IPS-18c (cell line): ENCODE measurements around the gene CHCHD3.

Experiments
- H3K4me3 ChIP-seq: 2 replicates; pipeline ENCODE4 v1.7.0; 2013; ENCODE audit warnings: low read depth, mild to moderate bottlenecking, low read length, moderate library complexity; ENCODE audit not compliant: insufficient read depth
- H3K9me3 ChIP-seq: one replicate; pipeline ENCODE4 v1.6.1; 2013; ENCODE audit warnings: mild to moderate bottlenecking, low read length, moderate library complexity; ENCODE audit not compliant: control insufficient read depth, insufficient read depth

CHCHD3 gene

GRCh38 chr7:132805766-132806165 lies 276.1 kb downstream of the CHCHD3 start:
- Histone ChIP-seq H3K9me3 (no peaks in the 10 kb centered on the region), H3K4me3 (no peak overlapping the region)

- H3K9me3 ChIP-seq, result no peaks in the 10 kb centered on the region
- H3K4me3 ChIP-seq, result no peak overlapping the region
Measured at GRCh38 chr7:132804849-132805485, 276.9 kb downstream of the CHCHD3 start.

- H3K4me3 ChIP-seq, result no peak overlapping the region
- H3K9me3 ChIP-seq, result no peaks in the 10 kb centered on the region
Measured at GRCh38 chr7:132800522-132800921, 281.4 kb downstream of the CHCHD3 start.

DNA sequence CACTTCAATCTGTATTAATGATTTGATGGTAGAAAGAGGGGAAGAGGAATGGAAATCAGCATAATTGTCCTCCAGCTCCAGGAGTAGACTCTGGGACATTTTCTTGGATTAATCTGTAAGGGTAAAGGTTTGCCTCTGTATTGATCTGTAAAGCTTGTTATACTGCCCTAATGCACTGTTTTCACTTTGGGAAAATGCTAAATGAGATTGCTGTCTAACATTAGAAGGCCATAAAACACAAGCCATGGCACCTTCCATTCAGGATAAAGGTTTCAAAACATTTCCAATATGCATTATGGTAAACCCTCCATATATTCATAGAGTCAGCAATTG lies 282.8 kb downstream of the CHCHD3 start:
- H3K4me3 ChIP-seq, result no peak overlapping the region
- no peaks in the 10 kb centered on the region for H3K9me3 ChIP-seq

GRCh38 chr7:132797152-132797551 lies 284.7 kb downstream of the CHCHD3 start:
- Histone ChIP-seq H3K9me3 (no peaks in the 10 kb centered on the region), H3K4me3 (no peak overlapping the region)

DNA sequence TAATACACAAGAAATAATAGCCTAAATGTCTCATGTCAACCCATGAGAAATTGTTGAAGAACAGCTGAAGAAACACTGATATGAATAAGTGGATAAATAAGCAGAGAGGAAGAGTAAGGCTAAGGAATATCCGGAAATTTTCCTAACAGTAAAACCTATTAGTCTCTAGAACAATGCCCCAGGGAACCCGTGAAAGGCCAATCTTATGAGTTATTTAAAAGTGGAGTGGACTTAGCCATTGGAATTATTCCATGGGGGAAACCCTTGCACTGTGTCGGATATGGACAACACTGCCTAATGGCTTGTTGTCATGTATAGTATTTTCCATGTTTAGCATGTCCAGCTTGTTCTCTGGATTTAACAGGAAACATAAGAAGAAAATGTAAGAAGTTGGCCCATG lies 288.4 kb downstream of the CHCHD3 start:
- no peaks in the 10 kb centered on the region for H3K9me3 ChIP-seq
- no peak overlapping the region for H3K4me3 ChIP-seq

DNA sequence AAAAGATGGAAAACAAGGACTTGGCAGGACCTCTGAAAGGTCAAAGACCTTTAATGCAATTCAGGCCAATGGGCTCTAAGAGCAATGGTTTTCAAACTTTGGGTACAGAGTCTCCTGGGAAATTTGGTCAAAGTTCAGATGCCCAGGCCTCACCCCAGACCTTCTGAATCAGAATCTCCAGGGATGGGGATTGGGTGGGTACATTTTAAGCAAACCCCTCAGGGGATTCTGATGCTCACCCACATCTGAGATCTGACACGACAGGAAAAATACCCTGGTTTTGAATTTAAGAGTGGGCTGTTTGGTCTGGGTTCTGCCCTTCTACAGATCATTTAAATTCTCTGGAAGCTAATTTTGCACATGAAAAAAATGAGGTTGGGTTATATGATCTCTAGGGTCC lies 290.9 kb downstream of the CHCHD3 start:
- H3K9me3 ChIP-seq, result no peaks in the 10 kb centered on the region
- no peak overlapping the region for H3K4me3 ChIP-seq

GRCh38 chr7:132790104-132790503 lies 291.8 kb downstream of the CHCHD3 start:
- no peak overlapping the region for H3K4me3 ChIP-seq
- no peaks in the 10 kb centered on the region for H3K9me3 ChIP-seq

DNA sequence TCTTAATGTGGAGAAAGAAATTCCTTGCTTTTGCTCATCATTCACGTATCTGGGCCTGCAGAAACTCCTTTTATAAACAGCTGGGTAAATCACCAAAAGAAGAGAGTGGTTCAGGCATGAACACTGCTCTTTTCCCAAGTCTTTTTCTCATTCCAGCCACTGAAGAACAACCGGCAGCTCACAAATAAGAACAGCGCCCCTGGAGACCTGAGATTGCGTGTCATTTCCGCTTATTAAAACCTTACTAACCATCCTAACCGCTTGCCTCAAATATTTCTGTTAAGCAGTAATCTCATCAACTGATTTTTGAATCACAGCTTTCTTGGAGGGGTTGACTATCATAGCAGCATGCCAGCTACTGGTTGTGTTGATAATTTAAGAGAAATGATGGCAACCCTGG lies 292.6 kb downstream of the CHCHD3 start:
- Histone ChIP-seq H3K9me3 (no peaks in the 10 kb centered on the region), H3K4me3 (no peak overlapping the region)

GRCh38 chr7:132785870-132786269 lies 296.0 kb downstream of the CHCHD3 start:
- H3K4me3 ChIP-seq, result no peak overlapping the region

GRCh38 chr7:132784406-132784805 lies 297.5 kb downstream of the CHCHD3 start:
- H3K4me3 ChIP-seq, result no peak overlapping the region
- no peaks in the 10 kb centered on the region for H3K9me3 ChIP-seq

More at GRCh38 chr7:132785870-132786269, 296.0 kb downstream of the CHCHD3 start:
- H3K9me3 ChIP-seq, result no peaks in the 10 kb centered on the region

GRCh38 chr7:132783824-132784223 lies 298.1 kb downstream of the CHCHD3 start:
- H3K4me3 ChIP-seq, result no peak overlapping the region

DNA sequence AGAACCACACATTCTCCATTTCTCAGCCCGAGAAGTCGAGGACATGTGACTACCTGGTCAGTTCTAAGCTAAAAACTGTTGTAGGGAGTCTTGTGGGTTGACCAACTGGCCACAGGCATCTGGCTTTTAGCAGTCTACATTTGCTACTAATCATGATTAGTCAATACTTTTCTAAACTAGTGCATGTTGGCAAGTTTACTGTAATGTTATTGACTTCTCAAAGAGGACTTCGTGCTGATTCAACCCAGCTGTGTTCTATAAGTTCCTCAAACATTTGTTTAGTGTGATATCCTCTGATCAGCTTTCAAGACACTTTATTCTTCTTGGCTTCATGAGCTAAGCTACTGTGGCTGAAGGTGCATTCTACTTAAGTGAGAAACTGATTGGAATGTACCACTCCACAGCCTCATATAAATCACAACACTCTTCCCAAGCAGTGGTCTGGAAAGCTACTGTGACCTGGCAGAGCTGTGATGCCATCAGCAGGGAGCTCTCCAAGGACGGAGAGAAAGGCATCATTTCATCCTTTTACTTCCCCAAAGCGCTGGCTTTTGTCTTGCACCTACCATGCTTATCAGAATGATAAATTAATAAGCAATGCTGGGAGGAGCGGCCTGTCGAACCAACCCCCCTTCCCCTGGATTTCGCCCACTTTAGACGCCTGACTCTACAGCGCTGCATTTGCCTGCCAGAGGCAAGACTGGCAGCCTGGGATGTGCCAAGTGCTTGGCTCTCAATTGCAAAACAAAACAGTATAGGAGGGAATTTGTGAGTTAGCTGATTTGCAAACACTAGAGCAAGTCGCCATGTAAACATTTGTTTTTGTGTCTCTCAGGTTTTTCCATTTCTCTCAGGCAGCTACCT lies 298.9 kb downstream of the CHCHD3 start:
- Histone ChIP-seq H3K9me3 (no peaks in the 10 kb centered on the region), H3K4me3 (no peak overlapping the region)

More at GRCh38 chr7:132783824-132784223, 298.1 kb downstream of the CHCHD3 start:
- no peaks in the 10 kb centered on the region for H3K9me3 ChIP-seq

DNA sequence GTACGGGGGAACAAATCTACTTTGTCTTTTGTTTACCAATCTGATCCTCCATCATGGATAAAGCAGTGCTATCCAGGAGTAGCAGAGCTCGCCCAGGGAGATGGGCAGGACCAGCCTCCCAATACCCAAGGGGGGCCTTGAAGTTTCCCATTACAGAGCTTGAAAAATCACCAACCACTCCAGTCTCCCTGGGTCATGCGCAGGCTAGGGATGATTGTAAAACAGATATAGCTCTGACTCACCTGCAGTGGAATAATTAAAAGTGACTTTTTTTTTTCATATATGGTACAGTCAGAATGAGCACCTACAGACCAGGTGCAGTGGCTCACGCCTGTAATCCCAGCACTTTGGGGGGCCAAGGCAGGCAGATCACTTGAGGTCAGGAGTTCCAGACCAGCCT lies 301.1 kb downstream of the CHCHD3 start:
- Histone ChIP-seq H3K9me3 (no peaks in the 10 kb centered on the region), H3K4me3 (no peak overlapping the region)

DNA sequence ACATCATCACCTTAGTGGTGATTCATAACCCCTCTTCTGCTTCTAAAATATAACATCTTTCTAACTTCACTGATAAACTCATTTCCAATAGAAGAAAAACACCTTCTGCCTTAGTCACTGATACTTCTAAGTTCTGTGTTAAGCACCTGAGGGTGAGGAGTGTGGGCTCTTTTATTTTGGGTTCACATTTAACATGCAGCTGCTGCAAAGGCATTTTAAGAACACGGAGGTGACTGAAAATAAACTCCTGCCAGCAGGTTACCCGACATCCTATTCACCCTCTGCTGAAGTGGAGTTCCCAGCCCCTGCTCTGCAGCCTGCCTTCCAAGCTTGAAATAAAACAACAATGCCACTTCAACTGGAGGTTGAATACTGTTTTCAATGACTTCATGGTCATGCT lies 302.7 kb downstream of the CHCHD3 start:
- no peaks in the 10 kb centered on the region for H3K9me3 ChIP-seq
- H3K4me3 ChIP-seq, result no peak overlapping the region

DNA sequence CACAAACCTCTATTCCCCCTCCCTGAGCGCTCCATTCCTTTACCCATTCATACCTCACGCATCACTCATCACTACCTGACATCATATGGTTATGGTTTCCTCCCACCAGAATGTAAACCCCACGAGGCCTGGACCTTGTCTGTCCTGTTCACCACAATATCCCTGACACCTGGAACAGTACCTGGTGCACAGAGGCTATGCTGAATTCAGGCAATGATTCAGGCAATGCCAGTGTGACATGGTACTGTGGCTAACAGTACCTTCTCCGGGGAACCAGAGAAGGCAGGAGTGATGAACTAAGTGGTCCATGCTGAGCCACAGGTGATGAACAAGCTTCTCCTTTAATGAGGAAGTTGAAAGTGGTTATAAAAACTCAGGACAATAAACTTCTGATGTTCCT lies 303.1 kb downstream of the CHCHD3 start:
- Histone ChIP-seq H3K9me3 (no peaks in the 10 kb centered on the region), H3K4me3 (no peak overlapping the region)

- Histone ChIP-seq H3K4me3 (no peak overlapping the region), H3K9me3 (no peaks in the 10 kb centered on the region)
Measured at GRCh38 chr7:132777956-132778355, 303.9 kb downstream of the CHCHD3 start.

GRCh38 chr7:132777414-132777813 lies 304.5 kb downstream of the CHCHD3 start:
- H3K4me3 ChIP-seq, result no peak overlapping the region

More at GRCh38 chr7:132777414-132777813, 304.5 kb downstream of the CHCHD3 start:
- no peaks in the 10 kb centered on the region for H3K9me3 ChIP-seq
